HAP-1 (cell line): ENCODE data around the gene SLC5A2.
"Not testable (repeated sequence)": the region's sequence is repeated elsewhere in the genome, so short reads cannot be mapped to it uniquely, and the experiment has no call there.

ENCODE experiments used
- DNase-seq, 2 experiments: peaks; one replicate each; pipeline ENCODE4 v3.0.0-alpha.2; 2016 to 2020; ENCODE audit warnings: low spot score in 2 of 2
- H3K27me3 ChIP-seq: fragments of 250-450 bp; sonication (Bioruptor Pico); 2 replicates; pipeline ENCODE4 v1.5.1; 2020; ENCODE audit warnings: low read depth, mild to moderate bottlenecking, moderate library complexity
- H3K36me3 ChIP-seq: fragments of 250-450 bp; sonication (Bioruptor Pico); replicated peaks from 2 replicates; pipeline ENCODE4 v1.5.1; 2020; ENCODE audit warnings: mild to moderate bottlenecking
- H3K4me1 ChIP-seq: fragments of 250-450 bp; sonication (Bioruptor Pico); 2 replicates; pipeline ENCODE4 v1.5.1; 2020; ENCODE audit warnings: mild to moderate bottlenecking
- H3K4me3 ChIP-seq: fragments of 250-450 bp; sonication (Bioruptor Pico); 2 replicates; pipeline ENCODE4 v1.5.1; 2020; ENCODE audit warnings: mild to moderate bottlenecking, moderate library complexity
- H3K9me3 ChIP-seq: fragments of 250-450 bp; sonication (Bioruptor Pico); 2 replicates; pipeline ENCODE4 v1.5.1; 2020; ENCODE audit warnings: mild to moderate bottlenecking, moderate library complexity
- in situ Hi-C: fragments of 300-500 bp; cut with MboI; formaldehyde crosslinking; loops from 3 replicates; pipeline ENCODE4 v1.14.3; 2020; ENCODE audit warnings: low sequenced_read_pairs, inconsistent platforms, mixed read lengths

SLC5A2 gene

DNA sequence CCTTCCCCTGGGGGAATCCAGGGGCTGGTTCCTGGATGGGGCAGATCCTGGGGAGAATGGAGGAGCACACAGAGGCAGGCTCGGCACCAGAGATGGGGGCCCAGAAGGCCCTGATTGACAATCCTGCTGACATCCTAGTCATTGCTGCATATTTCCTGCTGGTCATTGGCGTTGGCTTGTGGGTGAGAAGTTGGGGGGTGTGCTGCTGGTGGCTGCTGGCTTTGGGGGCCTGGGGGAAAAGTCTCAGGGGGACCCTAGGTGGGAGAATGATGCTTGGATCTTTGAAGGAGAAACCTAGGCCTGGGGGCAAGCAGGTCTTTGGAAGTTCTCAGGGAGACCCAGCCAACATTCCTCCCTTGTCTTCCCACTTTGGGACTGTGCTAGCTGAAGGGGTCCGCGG, at the start of gene SLC5A2:
Gene SLC5A2 (plus strand): TSS at position 43 of the 400 bp plus-strand sequence. CDS start 14 bp downstream, at position 57.
- H3K27me3 ChIP-seq, result no peaks in the 10 kb centered on the region
- DNase-seq, result no peak
- H3K4me3 ChIP-seq, result no peak within 1 kb of the TSS
- no peaks in the 10 kb centered on the region for H3K36me3 ChIP-seq
- no peaks in the 10 kb centered on the region for H3K9me3 ChIP-seq
- H3K4me1 ChIP-seq, result no peaks in the 10 kb centered on the region
- in situ Hi-C loops, result no loop called here

DNA sequence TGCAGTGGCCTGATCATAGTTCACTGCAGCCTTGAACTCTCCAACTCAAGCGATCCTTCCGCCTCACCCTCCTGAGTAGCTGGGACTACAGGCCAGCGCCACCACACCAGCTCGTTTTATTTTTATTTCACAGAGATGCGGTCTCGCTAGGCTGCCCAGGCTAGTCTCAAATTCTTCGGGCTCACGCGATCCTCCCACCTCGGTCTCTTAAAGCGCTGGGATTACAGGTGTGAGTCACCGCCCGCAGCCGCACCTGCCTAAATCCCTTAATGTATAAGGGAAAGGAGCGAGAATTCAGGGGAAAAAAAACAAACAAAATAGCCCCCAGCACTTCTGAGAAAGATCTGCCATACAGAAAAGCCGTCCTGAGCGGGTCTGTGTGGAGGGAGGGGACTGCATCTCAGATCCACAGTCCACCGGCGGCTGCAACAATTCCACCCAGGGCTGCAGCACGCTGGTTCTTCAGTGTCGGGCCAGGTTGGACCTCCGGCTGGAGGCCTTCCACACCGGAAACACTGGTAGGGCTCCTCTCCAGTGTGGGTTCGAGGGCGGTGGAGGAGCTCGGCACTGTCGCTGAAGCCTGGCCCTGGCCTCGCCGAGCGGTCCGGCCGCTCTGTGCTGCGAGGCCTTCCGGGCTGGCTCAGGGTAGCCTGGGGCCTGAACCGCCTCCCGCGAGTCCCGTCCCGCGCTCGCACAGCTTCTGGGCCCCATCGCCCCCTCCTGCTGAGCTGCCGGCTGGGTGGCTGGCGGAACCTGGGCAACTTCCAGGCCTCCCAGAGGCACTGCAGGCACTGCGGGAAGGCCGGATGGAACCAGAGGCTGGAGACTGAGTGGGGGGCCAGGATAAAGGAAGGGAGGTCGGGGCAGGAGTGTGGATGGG, 47.3 kb upstream of the SLC5A2 start:
- Histone ChIP-seq H3K4me1 (no peaks in the 10 kb centered on the region), H3K27me3 (no peaks in the 10 kb centered on the region), H3K9me3 (no peaks in the 10 kb centered on the region), H3K36me3 (no peaks in the 10 kb centered on the region), H3K4me3 (no peak overlapping the region)
- no peak for DNase-seq
- in situ Hi-C loops, result no loop called here

DNA sequence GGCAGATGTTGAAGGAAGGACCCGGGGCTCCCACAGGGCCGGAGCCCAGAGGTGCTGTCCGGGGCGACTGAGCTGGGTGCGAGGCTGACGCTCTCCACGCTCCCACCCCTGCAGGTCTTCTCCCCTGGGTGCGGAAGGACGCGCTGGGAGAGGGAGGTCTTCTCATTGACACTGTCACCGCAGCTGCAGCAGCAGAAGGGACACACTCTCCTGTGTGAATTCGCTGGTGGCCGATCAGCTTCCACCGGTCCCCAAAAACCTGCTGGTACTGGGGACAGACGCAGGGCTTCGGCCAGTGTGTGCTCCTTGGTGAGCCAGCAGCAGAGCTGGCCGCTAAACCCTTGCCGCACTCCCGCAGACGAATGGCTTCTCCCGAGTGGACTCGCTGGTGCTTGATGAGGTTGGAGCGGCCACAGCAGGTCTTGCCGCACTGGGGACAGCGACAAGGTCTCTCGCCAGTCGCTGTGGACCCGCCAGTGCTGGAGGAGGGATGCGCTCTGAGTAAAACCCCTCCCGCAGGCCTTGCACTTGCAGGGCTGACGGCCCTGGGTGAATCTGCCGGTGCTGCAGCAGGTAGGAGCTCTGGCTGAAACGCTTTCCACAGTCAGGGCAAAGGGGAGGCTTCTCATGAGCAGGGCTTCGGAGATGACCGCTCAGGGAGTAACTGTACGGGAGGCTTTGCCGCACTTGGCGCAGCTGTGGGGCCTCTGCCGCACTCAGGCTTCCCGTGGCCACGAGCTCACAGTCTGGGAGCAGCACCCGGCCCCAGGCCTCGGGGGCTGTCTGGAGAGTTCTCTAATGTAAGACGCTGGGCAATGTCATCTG, 46.5 kb upstream of the SLC5A2 start:
- Histone ChIP-seq H3K36me3 (no peaks in the 10 kb centered on the region), H3K4me3 (no peak overlapping the region), H3K9me3 (no peaks in the 10 kb centered on the region), H3K27me3 (no peaks in the 10 kb centered on the region), H3K4me1 (no peaks in the 10 kb centered on the region)
- in situ Hi-C loops, result no loop called here
- no peak for DNase-seq

DNA sequence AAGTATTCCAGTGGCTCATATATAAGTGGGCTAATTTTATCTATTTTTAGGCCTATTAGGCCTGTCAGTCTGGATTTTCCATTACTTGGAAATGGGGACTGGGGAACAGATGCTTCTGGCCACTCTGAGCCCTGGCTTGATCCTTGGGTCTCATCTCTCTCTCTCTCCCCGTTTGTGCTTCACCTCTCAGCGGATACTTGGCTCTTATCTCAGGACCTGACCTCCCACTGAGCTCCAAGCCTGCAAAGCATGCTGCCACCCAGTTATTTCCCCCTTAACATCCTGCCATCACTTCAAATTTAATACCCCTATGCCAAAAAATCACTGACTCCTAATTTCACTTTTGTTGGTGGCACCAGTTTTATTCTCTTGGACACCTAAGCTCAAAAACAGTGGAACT, 44.5 kb upstream of the SLC5A2 start:
- in situ Hi-C loops, result no loop called here
- H3K9me3 ChIP-seq, result no peaks in the 10 kb centered on the region
- DNase-seq, result no peak
- H3K27me3 ChIP-seq, result no peaks in the 10 kb centered on the region
- no peaks in the 10 kb centered on the region for H3K36me3 ChIP-seq
- H3K4me3 ChIP-seq, result no peak overlapping the region
- H3K4me1 ChIP-seq, result peaks cover 4% of the 10 kb centered on the region; the same call in 1 of the 2 replicates

DNA sequence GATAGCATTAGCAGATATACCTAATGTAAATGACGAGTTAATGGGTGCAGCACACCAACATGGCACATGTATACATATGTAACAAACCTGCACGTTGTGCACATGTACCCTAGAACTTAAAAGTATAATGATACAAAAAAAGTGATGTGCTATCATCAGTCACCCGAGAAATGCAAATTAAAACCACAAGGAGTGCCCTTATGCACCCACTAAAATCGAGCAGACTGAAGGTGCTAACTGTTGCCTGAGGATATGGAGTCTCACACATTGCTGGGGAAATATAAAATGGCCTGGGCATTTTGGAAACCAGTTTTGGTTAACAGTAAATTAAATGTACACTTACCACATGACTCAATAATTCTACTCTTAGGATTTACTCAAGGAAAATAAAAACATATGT, 43.9 kb upstream of the SLC5A2 start:
- DNase-seq, H3K36me3 ChIP-seq, H3K4me3 ChIP-seq, H3K9me3 ChIP-seq, H3K4me1 ChIP-seq, H3K27me3 ChIP-seq, in situ Hi-C loops: not testable (repeated sequence)

DNA sequence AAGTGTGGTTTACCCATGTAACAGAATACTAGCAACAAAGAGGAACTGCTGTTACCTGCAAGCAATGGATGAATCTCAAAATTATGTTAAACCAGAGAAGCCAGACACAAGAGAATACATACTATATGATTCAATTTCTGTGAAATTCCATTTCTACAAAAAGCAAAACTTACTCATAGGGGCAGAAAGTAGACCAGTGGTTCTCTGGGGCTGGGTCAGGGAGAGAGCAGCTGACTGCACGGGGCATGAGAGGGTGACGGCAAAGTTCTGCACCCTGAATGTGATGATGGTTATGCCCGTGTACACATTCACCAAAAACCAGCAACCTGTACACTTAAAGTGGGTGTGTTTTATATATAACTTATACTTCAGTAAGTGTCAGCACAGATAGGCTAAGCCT, 43.4 kb upstream of the SLC5A2 start:
- H3K4me1 ChIP-seq, result peaks cover 4% of the 10 kb centered on the region; the same call in 1 of the 2 replicates
- in situ Hi-C loops, result no loop called here
- no peaks in the 10 kb centered on the region for H3K9me3 ChIP-seq
- H3K36me3 ChIP-seq, result no peaks in the 10 kb centered on the region
- H3K27me3 ChIP-seq, result no peaks in the 10 kb centered on the region
- no peak overlapping the region for H3K4me3 ChIP-seq
- DNase-seq, result no peak

DNA sequence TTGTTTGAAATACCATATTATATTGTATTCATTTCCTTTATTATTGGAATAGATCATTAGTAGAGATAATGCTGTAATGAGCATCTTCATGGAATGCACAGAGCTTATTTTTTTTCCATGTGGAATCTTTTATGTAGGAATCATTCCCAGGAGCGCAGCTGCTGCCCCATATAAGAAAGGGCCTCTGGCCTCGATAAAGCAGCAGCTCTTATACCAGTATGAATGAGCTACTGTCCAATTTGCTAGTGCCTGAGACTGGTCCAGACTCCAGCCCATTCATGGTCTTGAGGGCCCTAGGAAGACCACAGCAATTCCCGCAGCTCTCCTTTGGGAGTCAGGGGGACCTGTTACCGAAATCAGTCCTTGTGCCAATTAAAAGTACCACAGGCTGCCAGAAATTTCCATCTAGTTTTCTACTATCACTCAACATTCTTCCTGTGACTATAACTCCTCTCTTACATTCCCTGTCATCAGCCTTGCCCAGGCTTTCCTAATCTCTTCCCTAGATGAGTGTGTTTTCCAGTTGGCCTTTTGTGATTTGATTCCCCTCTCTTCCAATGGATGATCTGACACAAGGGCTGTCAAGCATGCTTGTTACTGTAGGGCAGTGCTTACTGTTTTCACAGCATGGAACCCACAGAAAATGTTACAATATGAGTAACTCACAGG, 42.3 kb upstream of the SLC5A2 start:
- Histone ChIP-seq H3K4me1 (peaks cover 4% of the 10 kb centered on the region; the same call in 1 of the 2 replicates), H3K4me3 (no peak overlapping the region), H3K36me3 (no peaks in the 10 kb centered on the region), H3K27me3 (no peaks in the 10 kb centered on the region), H3K9me3 (no peaks in the 10 kb centered on the region)
- in situ Hi-C loops, result loop anchor here (10.0 kb wide), 1 partner anchor 446 kb away; no protein-coding TSS in a partner anchor
- DNase-seq, result no peak

DNA sequence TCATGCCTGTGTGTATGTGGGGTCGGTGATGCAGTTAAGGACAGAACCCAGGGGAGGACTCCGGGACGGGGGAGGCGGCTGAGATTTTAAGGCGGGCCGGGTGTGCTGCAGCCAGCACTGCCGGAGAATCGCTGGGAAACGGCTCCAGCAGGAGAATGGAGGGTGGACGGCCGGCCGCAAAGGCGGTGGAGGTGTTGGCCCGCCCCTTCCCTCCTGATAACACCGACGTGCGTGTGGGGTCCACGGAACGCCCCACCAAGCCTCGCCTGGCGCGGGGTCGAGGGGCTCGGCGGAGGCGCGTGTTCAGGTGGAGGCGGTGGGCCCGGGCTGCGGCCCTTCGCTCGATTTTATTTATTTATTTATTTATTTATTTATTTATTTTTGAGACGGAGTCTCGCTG, 41.0 kb upstream of the SLC5A2 start:
- in situ Hi-C loops, result loop anchor here (10.0 kb wide), 1 partner anchor 447 kb away; no protein-coding TSS in a partner anchor
- Histone ChIP-seq H3K9me3 (peaks cover under 1% of the 10 kb centered on the region; the same call in 1 of the 2 replicates), H3K4me1 (peaks cover 4% of the 10 kb centered on the region; the same call in 1 of the 2 replicates), H3K36me3 (no peaks in the 10 kb centered on the region), H3K4me3 (peak overlapping the region; percentile 56; the same call in 1 of the 2 replicates), H3K27me3 (no peaks in the 10 kb centered on the region)
- no peak for DNase-seq

DNA sequence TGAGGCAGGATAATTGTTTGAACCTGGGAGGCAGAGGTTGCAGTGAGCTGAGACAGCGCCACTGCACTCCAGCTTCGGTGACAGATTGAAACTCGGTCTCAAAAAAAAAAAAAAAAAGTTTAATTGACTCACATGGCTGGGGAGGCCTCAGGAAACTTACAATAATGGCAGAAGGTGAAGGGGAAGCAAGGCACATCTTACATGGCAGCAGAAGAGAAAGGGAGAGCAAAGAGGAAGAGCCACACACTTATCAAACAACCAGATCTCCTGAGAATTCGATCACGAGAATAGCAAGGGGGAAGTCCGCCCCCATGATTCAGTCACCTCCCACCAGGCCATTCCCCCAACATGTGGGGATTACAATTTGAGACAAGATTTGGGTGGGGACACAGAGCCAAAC, 37.0 kb upstream of the SLC5A2 start:
- not testable (repeated sequence) for H3K36me3 ChIP-seq, H3K27me3 ChIP-seq, H3K4me3 ChIP-seq, DNase-seq, H3K9me3 ChIP-seq, H3K4me1 ChIP-seq
- in situ Hi-C loops, result loop anchor here (10.0 kb wide), 1 partner anchor 451 kb away; no protein-coding TSS in a partner anchor

DNA sequence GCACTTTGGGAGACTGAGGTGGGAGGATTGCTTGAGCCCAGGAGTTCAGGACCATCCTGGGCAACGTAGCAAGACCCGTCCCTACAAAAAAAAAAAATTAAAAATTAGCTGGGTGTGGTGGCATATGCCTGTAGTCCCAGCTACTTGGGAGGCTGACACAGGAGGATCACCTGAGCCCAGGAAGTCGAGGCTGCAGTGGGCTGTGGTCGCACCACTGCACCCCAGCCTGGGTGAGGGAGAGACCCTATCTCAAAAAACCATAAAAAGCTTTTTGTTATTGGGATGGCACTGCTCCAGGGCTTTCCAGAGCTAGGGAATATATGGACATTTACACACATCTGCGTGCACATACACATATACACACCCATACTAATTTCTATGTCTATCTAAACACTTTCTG, 31.7 kb upstream of the SLC5A2 start:
- H3K9me3 ChIP-seq, result peaks cover 2% of the 10 kb centered on the region; the same call in 1 of the 2 replicates
- H3K36me3 ChIP-seq, result no peaks in the 10 kb centered on the region
- no peak overlapping the region for H3K4me3 ChIP-seq
- in situ Hi-C loops, result loop anchor here (10.0 kb wide), 1 partner anchor 424 kb away; the partner anchor contains the start of gene ZNF267
- H3K27me3 ChIP-seq, result no peaks in the 10 kb centered on the region
- H3K4me1 ChIP-seq, result peaks cover 43% of the 10 kb centered on the region
- no peak for DNase-seq

DNA sequence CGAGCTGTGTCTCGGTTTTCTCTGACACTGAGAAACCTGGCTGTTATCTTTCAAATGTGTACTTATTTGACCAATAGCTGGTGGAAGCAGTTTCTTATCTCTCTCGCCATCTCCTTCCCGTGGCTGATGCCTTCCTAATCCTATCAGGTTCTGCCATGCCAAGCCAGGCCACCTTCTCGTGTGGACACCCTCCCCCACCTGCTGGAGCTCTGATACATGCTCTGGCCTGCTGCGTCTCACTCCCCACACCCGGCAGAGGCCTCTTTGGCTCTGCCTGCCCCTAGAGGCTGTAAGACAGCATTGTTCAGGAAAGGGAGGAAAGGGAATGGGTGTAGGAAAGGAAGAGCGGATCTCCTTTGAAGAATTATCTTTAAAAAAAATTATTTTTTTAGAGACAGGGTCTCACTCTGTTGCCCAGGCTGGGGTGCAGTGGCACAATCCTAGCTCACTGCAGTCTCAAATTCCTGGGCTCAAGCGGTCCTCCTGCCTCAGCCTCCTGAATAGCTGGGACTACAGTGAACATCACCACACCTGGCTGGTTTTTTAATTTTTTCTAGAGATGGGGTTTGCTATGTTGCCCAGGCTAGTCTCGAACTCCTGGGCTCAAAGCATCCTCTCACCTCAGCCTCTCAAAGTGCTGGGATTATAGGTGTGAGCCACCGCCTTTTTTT, 31.1 kb upstream of the SLC5A2 start:
- Histone ChIP-seq H3K4me1 (peaks cover 43% of the 10 kb centered on the region), H3K9me3 (peaks cover 2% of the 10 kb centered on the region; the same call in 1 of the 2 replicates), H3K4me3 (no peak overlapping the region), H3K36me3 (no peaks in the 10 kb centered on the region; the same call in 1 of the 2 replicates), H3K27me3 (no peaks in the 10 kb centered on the region)
- DNase-seq, result peak; percentile 73 to 84
- in situ Hi-C loops, result loop anchor here (10.0 kb wide), 1 partner anchor 423 kb away; the partner anchor contains the start of gene ZNF267

DNA sequence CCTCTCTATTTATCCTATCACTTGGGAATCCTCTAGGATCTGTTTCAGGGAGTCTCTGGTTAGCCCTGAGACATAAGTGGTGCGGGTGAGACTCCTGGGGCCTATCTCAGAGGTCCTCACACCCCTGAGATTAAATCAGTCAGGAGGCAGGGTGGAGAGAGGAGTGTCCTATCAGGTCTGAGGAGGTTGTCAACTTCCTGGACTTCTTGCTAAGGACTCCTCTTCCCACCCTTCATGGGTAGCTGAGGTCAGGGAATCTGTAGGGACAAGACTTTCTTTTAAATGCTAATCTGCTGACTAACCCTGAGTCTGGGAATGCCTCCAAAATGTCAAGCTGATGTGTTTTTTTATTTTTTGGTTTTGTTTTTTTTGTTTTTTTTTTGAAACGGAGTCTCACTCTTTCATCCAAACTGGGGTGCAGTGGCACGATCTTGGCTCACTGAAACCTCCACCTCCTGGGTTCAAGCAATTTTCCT, 30.3 kb upstream of the SLC5A2 start:
- peaks cover 2% of the 10 kb centered on the region for H3K36me3 ChIP-seq
- peaks cover 46% of the 10 kb centered on the region for H3K4me1 ChIP-seq
- in situ Hi-C loops, result loop anchor here (10.0 kb wide), 1 partner anchor 422 kb away; the partner anchor contains the start of gene ZNF267
- H3K4me3 ChIP-seq, result no peak overlapping the region
- peak; percentile 46 to 63 for DNase-seq
- H3K27me3 ChIP-seq, result no peaks in the 10 kb centered on the region
- no peaks in the 10 kb centered on the region for H3K9me3 ChIP-seq
